Bronchial epithelial cell (primary cell): ENCODE measurements around the gene PDCD10. TPM values are rescaled to one million over a fixed set of nuclear protein-coding genes. Genes with fewer than 3 reads are reported as not detected.

Experiments used
- DNase-seq: peaks from one replicate; pipeline ENCODE4 v3.0.0-alpha.2; 2010; ENCODE audit warnings: low read depth
- FAIRE-seq: peaks from 2 replicates; lab custom pipeline; 2011; peaks lifted over from hg19 to GRCh38; lab: Jason Lieb, UNC
- H3K27me3 ChIP-seq: 2 replicates; pipeline ENCODE4 v1.5.1; 2011; ENCODE audit warnings: low read length; ENCODE audit not compliant: control insufficient read depth, insufficient read depth
- H3K36me3 ChIP-seq: 2 replicates; pipeline ENCODE4 v1.5.1; 2011; ENCODE audit warnings: low read length; ENCODE audit not compliant: control insufficient read depth, insufficient read depth
- H3K4me3 ChIP-seq: 2 replicates; pipeline ENCODE4 v1.5.1; 2011; ENCODE audit warnings: mild to moderate bottlenecking, low read depth, low read length, control low read depth
- CTCF ChIP-seq: IDR thresholded peaks from 2 replicates; pipeline ENCODE4 v1.5.1; 2011; ENCODE audit warnings: mild to moderate bottlenecking, moderate library complexity, low read length, control low read depth, inconsistent platforms; ENCODE audit not compliant: insufficient read depth, severe bottlenecking
- total RNA-seq: library from RNA; depleted of rRNA; stranded (reverse); fragments of >200 nt; gene quantifications from 2 replicates; pipeline ENCODE4 v1.2.1, GENCODE V29; 2014

PDCD10 gene
- total RNA-seq, 1 donor from 2014 or later = 83.2 TPM

GRCh38 chr3:167749728-167750127, 15.0 kb upstream of the PDCD10 start:
- no peak overlapping the region for H3K4me3 ChIP-seq
- H3K36me3 ChIP-seq = no peaks in the 10 kb centered on the region
- no peak for DNase-seq
- H3K27me3 ChIP-seq = no peaks in the 10 kb centered on the region
- no peak for TF ChIP-seq CTCF
- FAIRE-seq = no peak

- no peak overlapping the region for H3K4me3 ChIP-seq
- no peak for DNase-seq
- no peaks in the 10 kb centered on the region for H3K36me3 ChIP-seq
- TF ChIP-seq CTCF = no peak
- no peaks in the 10 kb centered on the region for H3K27me3 ChIP-seq
- FAIRE-seq = no peak
Measured at GRCh38 chr3:167749209-167749608, 14.5 kb upstream of the PDCD10 start.

- Histone ChIP-seq H3K36me3 (no peaks in the 10 kb centered on the region), H3K27me3 (no peaks in the 10 kb centered on the region), H3K4me3 (no peak overlapping the region)
- no peak for TF ChIP-seq CTCF
- FAIRE-seq = no peak
- no peak for DNase-seq
Measured at GRCh38 chr3:167743799-167744198, 9.1 kb upstream of the PDCD10 start.

- FAIRE-seq (no peak), DNase-seq (no peak)
Measured at GRCh38 chr3:167742338-167742737, 7.6 kb upstream of the PDCD10 start.

GRCh38 chr3:167740961-167741587, 6.4 kb upstream of the PDCD10 start:
- no peak for FAIRE-seq
- peak; percentile 18 for TF ChIP-seq CTCF
- Histone ChIP-seq H3K4me3 (no peak overlapping the region), H3K27me3 (no peaks in the 10 kb centered on the region), H3K36me3 (no peaks in the 10 kb centered on the region)
- DNase-seq = peak; percentile 46

More at GRCh38 chr3:167742338-167742737, 7.6 kb upstream of the PDCD10 start:
- no peaks in the 10 kb centered on the region for H3K36me3 ChIP-seq
- TF ChIP-seq CTCF = no peak
- H3K27me3 ChIP-seq = no peaks in the 10 kb centered on the region
- H3K4me3 ChIP-seq = no peak overlapping the region
